Stromal cell of bone marrow (primary cell): Measurements from ENCODE around the gene PIMREG.

Experiments used
- DNase-seq: peaks from one replicate; pipeline ENCODE4 v3.0.0-alpha.2; 2012; ENCODE audit warnings: low read depth

The PIMREG gene

GRCh38 chr17:6498901-6499540 lies 54.8 kb downstream of the PIMREG start:
- no peak for DNase-seq
